CD4-positive, alpha-beta T cell treated with Interferon alpha-2 for 1 hour (primary cell): Measurements from ENCODE around the gene RYR3.

Experiments
- DNase-seq, 2 donors: peaks; one replicate each; pipeline ENCODE4 v3.0.0-alpha.2; 2020 to 2022

The RYR3 gene

GRCh38 chr15:33454346-33454745, 143.6 kb downstream of the RYR3 start:
- no peak for DNase-seq

- no peak for DNase-seq
Observed at GRCh38 chr15:33454996-33455395, 144.2 kb downstream of the RYR3 start.

GRCh38 chr15:33458421-33458820, 147.7 kb downstream of the RYR3 start:
- DNase-seq = no peak

- DNase-seq = no peak
Observed at GRCh38 chr15:33460166-33460805, 149.5 kb downstream of the RYR3 start.

- no peak for DNase-seq
Observed at GRCh38 chr15:33461671-33462070, 150.9 kb downstream of the RYR3 start.

GRCh38 chr15:33467146-33467815, 156.5 kb downstream of the RYR3 start:
- no peak for DNase-seq

- DNase-seq = no peak
Observed at GRCh38 chr15:33467816-33468163, 157.0 kb downstream of the RYR3 start.

- no peak for DNase-seq
Observed at GRCh38 chr15:33468740-33469139, 158.0 kb downstream of the RYR3 start.

- no peak for DNase-seq
Observed at GRCh38 chr15:33473005-33473404, 162.2 kb downstream of the RYR3 start.

- DNase-seq = no peak
Observed at GRCh38 chr15:33473714-33474113, 162.9 kb downstream of the RYR3 start.

GRCh38 chr15:33476076-33476475, 165.3 kb downstream of the RYR3 start:
- DNase-seq = no peak

GRCh38 chr15:33476908-33477307, 166.1 kb downstream of the RYR3 start:
- no peak for DNase-seq

GRCh38 chr15:33489335-33489734, 178.6 kb downstream of the RYR3 start:
- DNase-seq = no peak

- DNase-seq = no peak
Observed at GRCh38 chr15:33490703-33491102, 179.9 kb downstream of the RYR3 start.

- no peak for DNase-seq
Observed at GRCh38 chr15:33492434-33493052, 181.8 kb downstream of the RYR3 start.

- no peak for DNase-seq
Observed at GRCh38 chr15:33494306-33494705, 183.5 kb downstream of the RYR3 start.

GRCh38 chr15:33500432-33501195, 189.8 kb downstream of the RYR3 start:
- DNase-seq = no peak

- DNase-seq = no peak
Observed at GRCh38 chr15:33503681-33504080, 192.9 kb downstream of the RYR3 start.

- no peak for DNase-seq
Observed at GRCh38 chr15:33506781-33507296, 196.1 kb downstream of the RYR3 start.

GRCh38 chr15:33508703-33509102, 197.9 kb downstream of the RYR3 start:
- no peak for DNase-seq

GRCh38 chr15:33515121-33515520, 204.4 kb downstream of the RYR3 start:
- no peak for DNase-seq

- no peak for DNase-seq
Observed at GRCh38 chr15:33516563-33516962, 205.8 kb downstream of the RYR3 start.

GRCh38 chr15:33517944-33518343, 207.2 kb downstream of the RYR3 start:
- no peak for DNase-seq

- DNase-seq = no peak
Observed at GRCh38 chr15:33518421-33518820, 207.7 kb downstream of the RYR3 start.
